GM20000 (cell line): ENCODE results near the gene COPS3.
A peak's percentile ranks its signal among the peaks of the same experiment; 100 is the strongest.

ENCODE experiments used
- DNase-seq: peaks from one replicate; pipeline ENCODE4 v3.0.0; 2012; ENCODE audit warnings: low spot score
- CTCF ChIP-seq: IDR thresholded peaks from 2 replicates; pipeline ENCODE4 v1.5.1; 2012; ENCODE audit warnings: mild to moderate bottlenecking, control low read depth; ENCODE audit errors: extremely low read depth, missing control alignments

The COPS3 gene

DNA sequence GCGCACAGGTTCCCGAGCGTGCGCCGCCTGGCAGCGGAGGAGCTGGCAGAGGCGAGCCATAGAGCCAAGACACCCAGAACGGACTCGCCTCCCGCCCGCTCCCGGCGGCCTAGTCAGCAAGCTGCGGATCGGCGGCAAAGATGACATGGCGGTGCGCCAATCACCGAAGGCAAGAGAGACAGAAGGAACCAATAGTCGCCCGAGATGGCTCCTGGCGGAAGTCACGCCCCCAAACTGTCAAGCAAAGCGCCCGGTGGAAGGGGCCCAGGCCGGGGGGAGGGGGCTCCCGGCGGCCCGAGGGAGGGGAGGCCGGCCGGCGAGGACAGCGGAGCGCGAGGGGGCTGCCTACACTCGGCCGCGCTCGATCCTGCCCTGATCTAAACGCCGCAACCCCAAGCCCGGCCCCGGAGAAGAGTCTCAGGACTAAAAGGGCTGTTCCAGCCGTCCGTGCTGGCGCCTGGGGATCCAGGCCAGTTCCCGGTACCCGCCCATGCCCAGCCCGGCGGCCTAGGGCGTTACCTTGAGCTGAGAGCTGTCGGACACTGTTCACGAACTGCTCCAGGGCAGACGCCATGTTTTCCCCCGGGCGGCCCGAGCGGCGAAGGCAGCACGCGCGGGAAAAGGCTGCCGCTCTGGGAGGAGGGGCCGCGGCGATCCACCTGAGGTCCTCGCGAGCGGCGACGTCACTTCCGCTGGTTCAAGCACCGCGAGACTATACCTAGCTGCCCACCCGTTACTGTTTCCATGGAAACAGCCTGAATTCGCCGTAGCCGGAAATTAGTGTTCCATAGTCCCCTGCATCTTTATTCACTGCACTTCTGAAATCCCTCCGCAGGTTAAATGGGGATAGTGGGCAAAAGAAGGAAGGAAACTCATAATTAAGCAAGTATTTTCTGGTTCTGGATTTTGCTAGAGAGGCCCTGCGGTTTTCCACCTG is at the start of gene COPS3:
TSS of gene COPS3 (minus strand) at position 634 of the 937 bp plus-strand sequence. CDS start at position 574, 60 bp downstream.
- no peak for TF ChIP-seq CTCF
- peak; percentile 96 for DNase-seq

GRCh38 chr17:17328251-17328650 is 47.2 kb upstream of the COPS3 start:
- no peak for DNase-seq
- TF ChIP-seq CTCF: no peak

- no peak for TF ChIP-seq CTCF
- DNase-seq: no peak
Measured at GRCh38 chr17:17326275-17326875, 45.3 kb upstream of the COPS3 start.

GRCh38 chr17:17325816-17326215 is 44.8 kb upstream of the COPS3 start:
- TF ChIP-seq CTCF: no peak
- DNase-seq: no peak

GRCh38 chr17:17325228-17325627 is 44.2 kb upstream of the COPS3 start:
- no peak for TF ChIP-seq CTCF
- DNase-seq: no peak

DNA sequence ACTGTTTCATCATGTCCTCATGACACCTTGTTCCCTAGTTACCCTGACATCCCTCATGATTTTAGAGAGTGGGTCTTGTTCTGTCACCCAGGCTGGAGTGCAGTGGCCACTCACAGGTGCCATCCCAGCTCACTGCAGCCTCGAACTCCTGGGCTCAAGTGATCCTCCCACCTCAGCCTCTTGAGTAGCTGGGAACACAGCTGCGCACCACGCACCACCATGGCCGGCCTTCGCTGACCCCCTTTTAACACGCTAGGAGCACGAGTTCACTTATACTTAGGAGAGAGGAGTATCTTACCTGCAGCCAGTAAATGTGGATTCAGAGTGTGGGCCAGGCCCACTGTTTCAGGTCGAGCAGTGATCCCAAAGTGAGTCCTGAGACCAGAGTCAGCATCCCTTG is 43.6 kb upstream of the COPS3 start:
- no peak for TF ChIP-seq CTCF
- no peak for DNase-seq
